ENCODE results near the gene CALD1.

DNA sequence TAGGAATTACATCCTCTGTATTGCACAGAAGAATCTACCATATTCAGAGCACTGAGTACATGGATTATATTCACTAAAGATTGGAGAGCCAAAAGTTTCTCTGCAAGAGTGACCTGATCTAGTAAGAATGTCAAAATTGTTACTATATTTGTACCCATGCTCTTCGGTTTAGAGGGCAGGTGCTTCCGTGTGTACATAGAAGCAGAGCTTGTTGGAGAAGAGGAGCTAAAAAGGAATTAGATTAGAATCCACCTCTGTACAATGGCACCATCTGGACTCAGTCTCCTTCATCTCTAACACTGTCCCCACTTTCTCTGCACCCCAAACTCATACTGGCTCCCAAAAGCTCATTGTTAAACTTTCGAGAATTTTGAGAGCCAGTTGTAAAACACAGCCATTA is 8.3 kb downstream of the CALD1 start:
- TF ChIP-seq, protein P1, sequence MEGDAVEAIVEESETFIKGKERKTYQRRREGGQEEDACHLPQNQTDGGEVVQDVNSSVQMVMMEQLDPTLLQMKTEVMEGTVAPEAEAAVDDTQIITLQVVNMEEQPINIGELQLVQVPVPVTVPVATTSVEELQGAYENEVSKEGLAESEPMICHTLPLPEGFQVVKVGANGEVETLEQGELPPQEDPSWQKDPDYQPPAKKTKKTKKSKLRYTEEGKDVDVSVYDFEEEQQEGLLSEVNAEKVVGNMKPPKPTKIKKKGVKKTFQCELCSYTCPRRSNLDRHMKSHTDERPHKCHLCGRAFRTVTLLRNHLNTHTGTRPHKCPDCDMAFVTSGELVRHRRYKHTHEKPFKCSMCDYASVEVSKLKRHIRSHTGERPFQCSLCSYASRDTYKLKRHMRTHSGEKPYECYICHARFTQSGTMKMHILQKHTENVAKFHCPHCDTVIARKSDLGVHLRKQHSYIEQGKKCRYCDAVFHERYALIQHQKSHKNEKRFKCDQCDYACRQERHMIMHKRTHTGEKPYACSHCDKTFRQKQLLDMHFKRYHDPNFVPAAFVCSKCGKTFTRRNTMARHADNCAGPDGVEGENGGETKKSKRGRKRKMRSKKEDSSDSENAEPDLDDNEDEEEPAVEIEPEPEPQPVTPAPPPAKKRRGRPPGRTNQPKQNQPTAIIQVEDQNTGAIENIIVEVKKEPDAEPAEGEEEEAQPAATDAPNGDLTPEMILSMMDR (IDR thresholded peaks at IDR 0.05) = no peak
- TF ChIP-seq POLR2A (IDR thresholded peaks at IDR 0.05) = no peak
